Tibial nerve (tissue), 4 donors: Measurements from ENCODE around the gene VGLL1.

ENCODE experiments used
- CTCF ChIP-seq, 5 experiments: fragments of 200-600 bp in 3 of 5; fragments of 450-650 bp in 2 of 5; sonication (generic) in 3 of 5; IDR thresholded peaks; one replicate each; pipeline ENCODE4 v1.5.1; 2016 to 2019; ENCODE audit warnings: antibody characterized with exemption in 5 of 5, mild to moderate bottlenecking in 3 of 5, moderate library complexity in 2 of 5
- EP300 ChIP-seq, 2 donors: sonication (generic); formaldehyde crosslinking; IDR thresholded peaks; one replicate each; pipeline ENCODE4 v1.6.1; 2017; ENCODE audit warnings: antibody characterized with exemption in 2 of 2, mild to moderate bottlenecking in 1 of 2
- POLR2A ChIP-seq, 2 donors: fragments of 450-650 bp; IDR thresholded peaks; one replicate each; pipeline ENCODE4 v1.6.1; 2017; ENCODE audit warnings: antibody characterized with exemption in 2 of 2, mild to moderate bottlenecking in 2 of 2, moderate library complexity in 2 of 2

- TF ChIP-seq POLR2A (IDR thresholded peaks at IDR 0.05) (no peak), CTCF (IDR thresholded peaks at IDR 0.05) (no peak), EP300 (IDR thresholded peaks at IDR 0.05) (no peak)
Observed at GRCh38 chrX:136597954-136598353, 65.9 kb downstream of the VGLL1 start.
